Neural cell (in vitro differentiated cells): Measurements from ENCODE around the gene HOXB7. TPM values are rescaled to one million over a fixed set of nuclear protein-coding genes. Genes with fewer than 3 reads are reported as not detected.

Experiments
- H2AFZ ChIP-seq: fragments of 200-600, 300-800 bp; sonication (generic), shearing (Covaris generic); 2 replicates; pipeline ENCODE4 v1.6.0; 2014; ENCODE audit warnings: low read depth, mild to moderate bottlenecking, antibody characterized with exemption, low read length, moderate library complexity
- H3F3A ChIP-seq: fragments of 200-600 bp; shearing (Covaris generic); 2 replicates; pipeline ENCODE4 v1.6.1; 2016; ENCODE audit warnings: mild to moderate bottlenecking, moderate library complexity, mixed read lengths, antibody characterized with exemption, low read length; ENCODE audit not compliant: insufficient read depth, poor library complexity, severe bottlenecking
- H3K27ac ChIP-seq: fragments of 200-600, 300-800 bp; sonication (generic), shearing (Covaris generic); 2 replicates; pipeline ENCODE4 v1.5.1; 2014; ENCODE audit warnings: mild to moderate bottlenecking, low read length, moderate library complexity
- H3K27me3 ChIP-seq: fragments of 300-800, 200-600 bp; sonication (generic), shearing (Covaris generic); 2 replicates; pipeline ENCODE4 v1.6.0; 2014; ENCODE audit warnings: mild to moderate bottlenecking, low read depth, low read length, moderate library complexity; ENCODE audit not compliant: insufficient read depth
- H3K36me3 ChIP-seq: fragments of 300-800, 200-600 bp; sonication (generic), shearing (Covaris generic); 2 replicates; pipeline ENCODE4 v1.5.1; 2014; ENCODE audit warnings: mild to moderate bottlenecking, antibody characterized with exemption, low read length, moderate library complexity; ENCODE audit not compliant: insufficient read depth
- H3K4me2 ChIP-seq: fragments of 300-800, 200-600 bp; sonication (generic), shearing (Covaris generic); 2 replicates; pipeline ENCODE4 v1.6.0; 2014; ENCODE audit warnings: mild to moderate bottlenecking, low read length
- H3K4me3 ChIP-seq: fragments of 300-800, 200-600 bp; sonication (generic), shearing (Covaris generic); 2 replicates; pipeline ENCODE4 v1.5.1; 2014; ENCODE audit warnings: mild to moderate bottlenecking, low read length, moderate library complexity
- H3K79me2 ChIP-seq: fragments of 200-600 bp; shearing (Covaris generic); replicated peaks from 2 replicates; pipeline ENCODE4 v1.6.0; 2014; ENCODE audit warnings: mild to moderate bottlenecking, low read length, moderate library complexity; ENCODE audit not compliant: insufficient read depth
- H3K9ac ChIP-seq: fragments of 300-800, 200-600 bp; sonication (generic), shearing (Covaris generic); 2 replicates; pipeline ENCODE4 v1.6.1; 2016; ENCODE audit warnings: mild to moderate bottlenecking, low read length, mixed read lengths
- H3K9me2 ChIP-seq: fragments of 200-600 bp; shearing (Covaris generic); 2 replicates; pipeline ENCODE4 v1.6.1; 2016; ENCODE audit warnings: mild to moderate bottlenecking, low read length, mixed read lengths; ENCODE audit not compliant: insufficient read depth
- H3K9me3 ChIP-seq: fragments of 200-600, 300-800 bp; sonication (generic), shearing (Covaris generic); 2 replicates; pipeline ENCODE4 v1.6.1; 2016; ENCODE audit warnings: mild to moderate bottlenecking, mixed run types, low read length, moderate library complexity, mixed read lengths
- H4K20me1 ChIP-seq: fragments of 200-600 bp; shearing (Covaris generic); 2 replicates; pipeline ENCODE4 v1.6.1; 2016; ENCODE audit warnings: mild to moderate bottlenecking, mixed run types; ENCODE audit not compliant: insufficient read depth
- CTCF ChIP-seq: fragments of 450-650 bp; IDR thresholded peaks from 2 replicates; pipeline ENCODE4 v1.5.1; 2014; ENCODE audit warnings: antibody characterized with exemption, mild to moderate bottlenecking, moderate library complexity; ENCODE audit not compliant: poor library complexity, severe bottlenecking
- EP300 ChIP-seq: fragments of 450-650 bp; conservative IDR thresholded peaks from 2 replicates; pipeline ENCODE4 v1.6.1; 2014; ENCODE audit warnings: antibody characterized with exemption, mild to moderate bottlenecking, moderate library complexity; ENCODE audit not compliant: poor library complexity, severe bottlenecking
- EZH2 ChIP-seq: fragments of 200-600, 300-800 bp; shearing (Covaris generic), sonication (generic); IDR thresholded peaks from 2 replicates; pipeline ENCODE4 v1.6.1; 2014; ENCODE audit warnings: antibody characterized with exemption, low read length, borderline replicate concordance, mild to moderate bottlenecking; ENCODE audit not compliant: insufficient read depth, poor library complexity, severe bottlenecking
- MXI1 ChIP-seq: fragments of 450-650 bp; conservative IDR thresholded peaks from 2 replicates; pipeline ENCODE4 v1.6.1; 2014; ENCODE audit warnings: antibody characterized with exemption, mild to moderate bottlenecking; ENCODE audit not compliant: poor library complexity, severe bottlenecking
- POLR2AphosphoS5 ChIP-seq: IDR thresholded peaks from 2 replicates; pipeline ENCODE4 v1.6.1; 2012
- RAD21 ChIP-seq: fragments of 450-650 bp; conservative IDR thresholded peaks from 2 replicates; pipeline ENCODE4 v1.6.1; 2014; ENCODE audit warnings: antibody characterized with exemption, mild to moderate bottlenecking, moderate library complexity
- REST ChIP-seq: IDR thresholded peaks from 2 replicates; pipeline ENCODE4 v1.6.1; 2012; ENCODE audit warnings: borderline replicate concordance
- SMC3 ChIP-seq: fragments of 450-650 bp; conservative IDR thresholded peaks from 2 replicates; pipeline ENCODE4 v1.6.1; 2014; ENCODE audit warnings: antibody characterized with exemption, mild to moderate bottlenecking, moderate library complexity; ENCODE audit not compliant: poor library complexity
- TAF1 ChIP-seq: IDR thresholded peaks from 2 replicates; pipeline ENCODE4 v1.6.1; 2012; ENCODE audit warnings: low read depth
- polyA plus RNA-seq: library from polyadenylated mRNA; depleted of rRNA; stranded (reverse); fragments of >200 nt; gene quantifications from 2 replicates; pipeline ENCODE4 v1.2.3, GENCODE V29; 2014

Gene HOXB7
- polyA plus RNA-seq, 1 donor from 2014 or later = not detected

DNA sequence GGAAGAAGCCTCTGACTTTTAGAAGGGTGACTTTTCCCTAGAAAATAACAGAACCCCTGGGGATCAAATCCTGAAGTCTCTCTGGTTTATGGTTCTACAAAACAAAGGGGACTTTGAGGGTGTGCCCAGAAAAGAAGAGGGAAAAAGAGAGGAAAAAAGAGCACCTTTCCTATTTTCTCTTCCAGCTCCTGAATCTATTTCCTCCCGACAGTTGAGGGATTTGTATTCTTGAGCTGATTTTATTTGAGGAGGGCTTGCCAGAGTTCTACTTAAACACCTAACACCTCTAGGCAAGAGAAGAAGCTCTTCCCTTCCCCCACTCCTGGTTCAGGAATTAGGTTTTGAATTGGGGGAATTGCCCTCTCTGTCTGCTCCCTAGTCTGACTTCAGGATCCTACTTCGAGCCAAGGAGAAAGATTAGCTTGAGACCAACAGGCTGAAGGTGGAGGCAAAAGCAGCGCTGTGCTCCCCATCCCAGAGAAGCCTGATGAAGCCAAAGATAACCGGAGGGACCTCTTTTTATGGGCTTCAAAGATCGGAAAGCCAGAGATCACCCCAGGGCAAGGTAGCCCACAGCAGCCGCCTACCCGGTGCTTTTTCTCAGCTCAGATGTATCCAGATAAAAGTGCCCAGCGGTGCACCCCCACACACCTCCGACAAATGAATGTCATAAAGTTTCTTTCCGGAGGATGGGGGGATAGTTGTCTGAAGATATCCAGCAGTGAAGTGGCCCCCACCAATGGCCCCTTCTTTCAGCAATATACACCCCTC lies 21.6 kb downstream of the HOXB7 start:
- H4K20me1 ChIP-seq = no peaks in the 10 kb centered on the region
- no peaks in the 10 kb centered on the region for H3K9me2 ChIP-seq
- no peak overlapping the region for H3K27ac ChIP-seq
- no peak overlapping the region for H3K4me3 ChIP-seq
- no peaks in the 10 kb centered on the region for H3K79me2 ChIP-seq
- TF ChIP-seq CTCF (no peak), POLR2AphosphoS5 (no peak), REST (no peak), RAD21 (no peak), TAF1 (no peak), EZH2 (no peak), EP300 (no peak), SMC3 (no peak), MXI1 (no peak)
- H3K36me3 ChIP-seq = no peaks in the 10 kb centered on the region
- no peak overlapping the region for H2AFZ ChIP-seq
- peaks cover 8% of the 10 kb centered on the region for H3K9me3 ChIP-seq
- H3F3A ChIP-seq = no peaks in the 10 kb centered on the region
- peaks cover 100% of the 10 kb centered on the region for H3K27me3 ChIP-seq
- H3K4me2 ChIP-seq = no peak overlapping the region
- H3K9ac ChIP-seq = no peak overlapping the region

GRCh38 chr17:48588528-48588927 lies 22.3 kb downstream of the HOXB7 start:
- Histone ChIP-seq H3K9me2 (no peaks in the 10 kb centered on the region), H3F3A (no peaks in the 10 kb centered on the region), H3K4me3 (no peak overlapping the region), H3K27ac (no peak overlapping the region), H2AFZ (no peak overlapping the region), H3K9ac (no peak overlapping the region), H3K4me2 (no peak overlapping the region), H3K79me2 (no peaks in the 10 kb centered on the region), H3K36me3 (no peaks in the 10 kb centered on the region), H3K27me3 (peaks cover 100% of the 10 kb centered on the region), H3K9me3 (peaks cover 8% of the 10 kb centered on the region), H4K20me1 (no peaks in the 10 kb centered on the region)
- TF ChIP-seq EZH2 (no peak), EP300 (no peak), SMC3 (no peak), REST (no peak), POLR2AphosphoS5 (no peak), TAF1 (no peak), RAD21 (no peak), MXI1 (no peak), CTCF (no peak)
